Measurements from ENCODE around the gene TRIB2.

- TF ChIP-seq CTCF (IDR thresholded peaks at IDR 0.05) (no peak), ZC3H11A (IDR thresholded peaks at IDR 0.05) (no peak), EP300 (IDR thresholded peaks at IDR 0.05) (no peak), ZSCAN20 (CRISPR knock-in tag; IDR thresholded peaks at IDR 0.05) (no peak), MAX (IDR thresholded peaks at IDR 0.05) (no peak), RNF2 (IDR thresholded peaks at IDR 0.05; ENCODE audit: borderline replicate concordance, low read depth) (no peak), ELK1 (IDR thresholded peaks at IDR 0.05; ENCODE audit: low read depth, low read length) (no peak), POLR2A (IDR thresholded peaks at IDR 0.05; ENCODE audit: low read length) (no peak), HEYL (CRISPR knock-in tag; IDR thresholded peaks at IDR 0.05) (no peak), REST (IDR thresholded peaks at IDR 0.05) (no peak), FOSL2 (IDR thresholded peaks at IDR 0.05) (no peak), FOSL2 (CRISPR knock-in tag; IDR thresholded peaks at IDR 0.05) (no peak), ESRRA (IDR thresholded peaks at IDR 0.05; ENCODE audit: borderline replicate concordance, low read length) (no peak)
These were observed 71.4 kb downstream of the TRIB2 start for GRCh38 chr2:12787891-12788801.

Data from A549 (cell line).